Body of pancreas (tissue), 4 donors: Measurements from ENCODE around the gene PTPRD. TPM values are rescaled to one million over a fixed set of nuclear protein-coding genes. Genes with fewer than 3 reads are reported as not detected.

Experiments used
- ATAC-seq: fragments of 150-250 bp; one replicate; pipeline ENCODE4 v1.9.1; 2016
- DNase-seq, 4 donors: peaks; one replicate each; pipeline ENCODE4 v3.0.0-alpha.2; 2019
- H3K27ac ChIP-seq, 4 donors: fragments of 200-600 bp; sonication (generic); 1 replicate in 3 of 4; 2 replicates in 1 of 4; pipeline versions ENCODE4 v1.5.1 to v1.6.1; 2016 to 2019; ENCODE audit warnings: mild to moderate bottlenecking in 1 of 4, mixed read lengths in 1 of 4, moderate library complexity in 1 of 4
- H3K27me3 ChIP-seq, 2 donors: fragments of 200-600 bp; sonication (generic); one replicate each; pipeline ENCODE4 v1.6.0; 2016; ENCODE audit warnings: mild to moderate bottlenecking in 1 of 2
- H3K36me3 ChIP-seq, 2 donors: fragments of 200-600 bp; sonication (generic); replicated peaks in 1 of 2; 2 replicates each; pipeline ENCODE4 v1.5.1; 2016; ENCODE audit warnings: low read depth in 2 of 2; ENCODE audit not compliant: insufficient read depth in 1 of 2
- H3K4me1 ChIP-seq: fragments of 200-600 bp; sonication (generic); one replicate; pipeline ENCODE4 v1.6.0; 2016
- H3K4me3 ChIP-seq, 2 donors: fragments of 200-600 bp; sonication (generic); 1 replicate in 1 of 2; 2 replicates in 1 of 2; pipeline ENCODE4 v1.5.1; 2016 to 2019
- H3K9me3 ChIP-seq, 3 donors: fragments of 200-600 bp; sonication (generic); 1 replicate in 2 of 3; 2 replicates in 1 of 3; pipeline ENCODE4 v1.5.1; 2016
- CTCF ChIP-seq, 7 experiments: fragments of 450-650 bp in 4 of 7; fragments of 200-600 bp in 3 of 7; sonication (generic) in 3 of 7; IDR thresholded peaks; one replicate each; pipeline ENCODE4 v1.5.1; 2016 to 2019; ENCODE audit warnings: antibody characterized with exemption in 7 of 7
- POLR2A ChIP-seq, 3 donors: fragments of 450-650 bp; IDR thresholded peaks; one replicate each; pipeline ENCODE4 v1.6.1; 2016; ENCODE audit warnings: antibody characterized with exemption in 3 of 3, mild to moderate bottlenecking in 2 of 3
- WGBS, 2 donors: methylation state at CpG; one replicate each; pipeline ENCODE4 v1.1.5; 2017; 5-methylcytosine and 5-hydroxymethylcytosine counted together
- intact Hi-C: fragments of 100-400 bp; cut with DNase I; formaldehyde crosslinking; loops from one replicate; pipeline ENCODE4 v1.15.1; 2023
- total RNA-seq, 2 donors: library from RNA; depleted of rRNA; stranded (reverse); fragments of >200 nt; gene quantifications; one replicate each; pipeline ENCODE4 v1.1.0, GENCODE V29; 2016

Gene PTPRD
- total RNA-seq, 2 donors from 2014 or later, result 4.3 to 4.9 TPM

GRCh38 chr9:10434412-10434811, 178.4 kb downstream of the PTPRD start:
- TF ChIP-seq POLR2A (IDR thresholded peaks at IDR 0.05) (no peak), CTCF (IDR thresholded peaks at IDR 0.05) (no peak)
- ATAC-seq, result no peak

GRCh38 chr9:10411272-10411671, 201.5 kb downstream of the PTPRD start:
- H3K9me3 ChIP-seq, result no peaks in the 10 kb centered on the region
- H3K36me3 ChIP-seq, result no peaks in the 10 kb centered on the region
- DNase-seq, result no peak
- H3K4me1 ChIP-seq, result no peaks in the 10 kb centered on the region
- no peak for ATAC-seq
- H3K27ac ChIP-seq, result no peak overlapping the region
- H3K4me3 ChIP-seq, result no peak overlapping the region
- intact Hi-C loops, result no loop called here
- TF ChIP-seq CTCF (IDR thresholded peaks at IDR 0.05), result no peak
- no peak for TF ChIP-seq POLR2A (IDR thresholded peaks at IDR 0.05)
- no peaks in the 10 kb centered on the region for H3K27me3 ChIP-seq

More at GRCh38 chr9:10434412-10434811, 178.4 kb downstream of the PTPRD start:
- no peaks in the 10 kb centered on the region for H3K27me3 ChIP-seq
- H3K36me3 ChIP-seq, result no peaks in the 10 kb centered on the region
- no peak overlapping the region for H3K4me3 ChIP-seq
- no peaks in the 10 kb centered on the region for H3K4me1 ChIP-seq
- DNase-seq, result no peak
- no peak overlapping the region for H3K27ac ChIP-seq
- no peaks in the 10 kb centered on the region for H3K9me3 ChIP-seq
- intact Hi-C loops, result no loop called here
- 85 to 91% methylated on average over 1 of the region's 1 CpG for WGBS, 2 donors

GRCh38 chr9:10403283-10403682, 209.5 kb downstream of the PTPRD start:
- Histone ChIP-seq H3K4me1 (no peaks in the 10 kb centered on the region), H3K27ac (no peak overlapping the region), H3K27me3 (no peaks in the 10 kb centered on the region), H3K36me3 (no peaks in the 10 kb centered on the region), H3K9me3 (no peaks in the 10 kb centered on the region), H3K4me3 (no peak overlapping the region)
- DNase-seq (no peak), ATAC-seq (no peak)
- TF ChIP-seq CTCF (IDR thresholded peaks at IDR 0.05), result no peak
- no peak for TF ChIP-seq POLR2A (IDR thresholded peaks at IDR 0.05)
- intact Hi-C loops, result no loop called here
- 88 to 89% methylated on average over 1 of the region's 1 CpG for WGBS, 2 donors

- no peak overlapping the region for H3K4me3 ChIP-seq
- intact Hi-C loops, result no loop called here
- no peaks in the 10 kb centered on the region for H3K9me3 ChIP-seq
- H3K36me3 ChIP-seq, result no peaks in the 10 kb centered on the region
- no peak for TF ChIP-seq POLR2A (IDR thresholded peaks at IDR 0.05)
- no peak for TF ChIP-seq CTCF (IDR thresholded peaks at IDR 0.05)
- ATAC-seq (no peak), DNase-seq (no peak)
- no peaks in the 10 kb centered on the region for H3K4me1 ChIP-seq
- H3K27me3 ChIP-seq, result no peaks in the 10 kb centered on the region
- H3K27ac ChIP-seq, result no peak overlapping the region
- WGBS, 2 donors, result 27 to 39% methylated on average over 2 of the region's 2 CpGs
Measured at GRCh38 chr9:10396615-10397014, 216.2 kb downstream of the PTPRD start.

GRCh38 chr9:10387282-10387681, 225.5 kb downstream of the PTPRD start:
- 83 to 96% methylated on average over 1 of the region's 1 CpG for WGBS, 2 donors
- Histone ChIP-seq H3K4me1 (no peaks in the 10 kb centered on the region), H3K27me3 (no peaks in the 10 kb centered on the region), H3K27ac (no peak overlapping the region), H3K9me3 (no peaks in the 10 kb centered on the region), H3K36me3 (no peaks in the 10 kb centered on the region), H3K4me3 (no peak overlapping the region)
- no peak for TF ChIP-seq POLR2A (IDR thresholded peaks at IDR 0.05)
- no peak for TF ChIP-seq CTCF (IDR thresholded peaks at IDR 0.05)
- ATAC-seq (no peak), DNase-seq (no peak)
- intact Hi-C loops, result no loop called here
